OCI-LY3 (cell line): ENCODE measurements around the gene LHX5.

Source experiments
- EZH2phosphoT487 ChIP-seq: fragments of 200-600 bp; shearing (Covaris generic); IDR thresholded peaks from 2 replicates; pipeline ENCODE4 v1.6.1; 2018; ENCODE audit warnings: antibody characterized with exemption, mixed run types, low read depth
- TF ChIP-seq, protein P1 (sequence below): fragments of 200-600, 300-600 bp; sonication (generic); IDR thresholded peaks from 2 replicates; pipeline ENCODE4 v1.5.1; 2014; ENCODE audit warnings: antibody characterized with exemption, low read length, low read depth

DNA sequence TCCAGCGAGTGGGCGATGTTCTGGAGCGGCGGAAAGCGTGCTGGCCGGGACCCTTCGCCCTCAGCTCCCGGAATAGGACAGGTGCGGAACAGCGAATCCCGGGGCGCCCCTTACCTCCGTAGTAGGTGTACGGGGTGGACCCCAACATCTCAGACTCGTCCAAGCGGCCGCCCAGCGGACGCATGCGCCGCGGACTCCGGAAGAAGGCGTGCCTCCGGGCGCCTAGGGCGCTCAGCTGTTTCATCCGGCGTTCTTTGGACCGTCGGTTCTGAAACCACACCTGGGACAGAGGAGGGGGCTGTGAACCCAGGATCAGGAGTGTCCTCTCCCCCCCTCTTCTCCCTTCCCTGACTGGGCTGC lies 4.5 kb downstream of the LHX5 start:
- TF ChIP-seq, protein P1, sequence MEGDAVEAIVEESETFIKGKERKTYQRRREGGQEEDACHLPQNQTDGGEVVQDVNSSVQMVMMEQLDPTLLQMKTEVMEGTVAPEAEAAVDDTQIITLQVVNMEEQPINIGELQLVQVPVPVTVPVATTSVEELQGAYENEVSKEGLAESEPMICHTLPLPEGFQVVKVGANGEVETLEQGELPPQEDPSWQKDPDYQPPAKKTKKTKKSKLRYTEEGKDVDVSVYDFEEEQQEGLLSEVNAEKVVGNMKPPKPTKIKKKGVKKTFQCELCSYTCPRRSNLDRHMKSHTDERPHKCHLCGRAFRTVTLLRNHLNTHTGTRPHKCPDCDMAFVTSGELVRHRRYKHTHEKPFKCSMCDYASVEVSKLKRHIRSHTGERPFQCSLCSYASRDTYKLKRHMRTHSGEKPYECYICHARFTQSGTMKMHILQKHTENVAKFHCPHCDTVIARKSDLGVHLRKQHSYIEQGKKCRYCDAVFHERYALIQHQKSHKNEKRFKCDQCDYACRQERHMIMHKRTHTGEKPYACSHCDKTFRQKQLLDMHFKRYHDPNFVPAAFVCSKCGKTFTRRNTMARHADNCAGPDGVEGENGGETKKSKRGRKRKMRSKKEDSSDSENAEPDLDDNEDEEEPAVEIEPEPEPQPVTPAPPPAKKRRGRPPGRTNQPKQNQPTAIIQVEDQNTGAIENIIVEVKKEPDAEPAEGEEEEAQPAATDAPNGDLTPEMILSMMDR: no peak
- TF ChIP-seq EZH2phosphoT487: no peak
